HG03565 (cell line): Measurements from ENCODE around the gene PITPNC1.
"Not testable (repeated sequence)": the region's sequence is repeated elsewhere in the genome, so short reads cannot be mapped to it uniquely, and the experiment has no call there.

Experiments
- ATAC-seq: cut with Tn5 transposase; IDR thresholded peaks from one replicate; pipeline ENCODE4 v1.9.1; 2021; ENCODE audit warnings: mild to moderate bottlenecking, moderate library complexity; ENCODE audit not compliant: unreplicated experiment

The PITPNC1 gene

GRCh38 chr17:67393809-67394397, 16.8 kb downstream of the PITPNC1 start:
- ATAC-seq = no peak

- ATAC-seq = no peak
Observed at GRCh38 chr17:67399676-67400075, 22.6 kb downstream of the PITPNC1 start.

- no peak for ATAC-seq
Observed at GRCh38 chr17:67400193-67400592, 23.1 kb downstream of the PITPNC1 start.

- ATAC-seq = no peak
Observed at GRCh38 chr17:67401106-67401505, 24.0 kb downstream of the PITPNC1 start.

GRCh38 chr17:67401598-67402504, 24.8 kb downstream of the PITPNC1 start:
- ATAC-seq = no peak

GRCh38 chr17:67403065-67403464, 26.0 kb downstream of the PITPNC1 start:
- no peak for ATAC-seq

- no peak for ATAC-seq
Observed at GRCh38 chr17:67403483-67403882, 26.4 kb downstream of the PITPNC1 start.

- not testable (repeated sequence) for ATAC-seq
Observed at GRCh38 chr17:67408455-67408830, 31.4 kb downstream of the PITPNC1 start.

GRCh38 chr17:67411397-67411796, 34.3 kb downstream of the PITPNC1 start:
- no peak for ATAC-seq

GRCh38 chr17:67412032-67412431, 35.0 kb downstream of the PITPNC1 start:
- no peak for ATAC-seq

- no peak for ATAC-seq
Observed at GRCh38 chr17:67412941-67413340, 35.9 kb downstream of the PITPNC1 start.

- ATAC-seq = no peak
Observed at GRCh38 chr17:67413388-67413787, 36.3 kb downstream of the PITPNC1 start.

GRCh38 chr17:67414130-67414529, 37.0 kb downstream of the PITPNC1 start:
- ATAC-seq = no peak

- ATAC-seq = no peak
Observed at GRCh38 chr17:67414559-67414958, 37.5 kb downstream of the PITPNC1 start.

- ATAC-seq = no peak
Observed at GRCh38 chr17:67415291-67415690, 38.2 kb downstream of the PITPNC1 start.

- ATAC-seq = no peak
Observed at GRCh38 chr17:67417507-67417906, 40.4 kb downstream of the PITPNC1 start.

GRCh38 chr17:67420994-67421393, 43.9 kb downstream of the PITPNC1 start:
- ATAC-seq = no peak

GRCh38 chr17:67421869-67422273, 44.8 kb downstream of the PITPNC1 start:
- no peak for ATAC-seq

GRCh38 chr17:67422296-67422695, 45.2 kb downstream of the PITPNC1 start:
- ATAC-seq = not testable (repeated sequence)

- ATAC-seq = no peak
Observed at GRCh38 chr17:67422897-67423296, 45.8 kb downstream of the PITPNC1 start.

- no peak for ATAC-seq
Observed at GRCh38 chr17:67425571-67426160, 48.6 kb downstream of the PITPNC1 start.

GRCh38 chr17:67427424-67427823, 50.3 kb downstream of the PITPNC1 start:
- ATAC-seq = no peak
